HK-2 (cell line): ENCODE results near the gene SDF2.
A peak's percentile ranks its signal among the peaks of the same experiment; 100 is the strongest.
"Not testable (repeated sequence)": the region's sequence is repeated elsewhere in the genome, so short reads cannot be mapped to it uniquely, and the experiment has no call there.

ENCODE experiments used
- DNase-seq: peaks from one replicate; pipeline ENCODE4 v3.0.0-alpha.2; 2018; ENCODE audit not compliant: unreplicated experiment

The SDF2 gene

GRCh38 chr17:28626818-28627217, 34.9 kb downstream of the SDF2 start:
- no peak for DNase-seq

GRCh38 chr17:28624148-28624547, 37.6 kb downstream of the SDF2 start:
- DNase-seq = no peak

- no peak for DNase-seq
These were observed 38.0 kb downstream of the SDF2 start for GRCh38 chr17:28623696-28624095.

- no peak for DNase-seq
These were observed 39.5 kb downstream of the SDF2 start for GRCh38 chr17:28622186-28622585.

- no peak for DNase-seq
These were observed 41.7 kb downstream of the SDF2 start for GRCh38 chr17:28620010-28620409.

GRCh38 chr17:28618464-28618863, 43.2 kb downstream of the SDF2 start:
- DNase-seq = no peak

GRCh38 chr17:28616281-28616680, 45.4 kb downstream of the SDF2 start:
- no peak for DNase-seq

GRCh38 chr17:28615260-28615940, 46.3 kb downstream of the SDF2 start:
- no peak for DNase-seq

GRCh38 chr17:28613931-28614381, 47.8 kb downstream of the SDF2 start, which contains the start of gene RSKR:
Gene RSKR, minus strand, starts transcription at chr17:28614185. Its CDS starts 24 bp downstream, at chr17:28614161.
- DNase-seq = no peak

- DNase-seq = no peak
These were observed 48.5 kb downstream of the SDF2 start for GRCh38 chr17:28612936-28613872.

GRCh38 chr17:28612531-28612930, 49.2 kb downstream of the SDF2 start:
- no peak for DNase-seq

GRCh38 chr17:28610376-28610775, 51.3 kb downstream of the SDF2 start:
- no peak for DNase-seq

GRCh38 chr17:28604031-28604430, 57.7 kb downstream of the SDF2 start:
- not testable (repeated sequence) for DNase-seq

GRCh38 chr17:28599311-28600184, 62.2 kb downstream of the SDF2 start:
- DNase-seq = peak; percentile 71

- DNase-seq = peak; percentile 95
These were observed 62.9 kb downstream of the SDF2 start, which contains the start of gene SPAG5 for GRCh38 chr17:28598799-28599310. Gene SPAG5, minus strand, starts transcription at chr17:28599025. Its CDS starts 79 bp downstream, at chr17:28598946.

GRCh38 chr17:28598389-28598788, 63.3 kb downstream of the SDF2 start:
- DNase-seq = no peak
